Endothelial cell of umbilical vein (primary cell): ENCODE data around the gene BMP2. TPM values are rescaled to one million over a fixed set of nuclear protein-coding genes. Genes with fewer than 3 reads are reported as not detected.

Experiments
- BruUV-seq: library from RNA; stranded (reverse); fragments of 400-500 nt; replicated peaks from 2 replicates; lab custom pipeline; 2021; lab: Mats Ljungman, UMichigan
- CTCF ChIA-PET: fragments of 300-600, 350-600 bp; sonication (Branson Sonifier 250); formaldehyde crosslinking; loops from one replicate; lab custom pipeline; 2021; ENCODE audit warnings: antibody characterized with exemption, inconsistent platforms; lab: Charles Lee
- POLR2A ChIA-PET: fragments of 300-600, 350-600 bp; sonication (Branson Sonifier 250); formaldehyde crosslinking; loops from one replicate; lab custom pipeline; 2021; ENCODE audit warnings: antibody characterized with exemption, inconsistent platforms; lab: Charles Lee
- DNase-seq: peaks from one replicate; pipeline ENCODE4 v3.0.0-alpha.2; 2011; ENCODE audit warnings: low read depth, low spot score
- FAIRE-seq: peaks from 2 replicates; lab custom pipeline; 2011; peaks lifted over from hg19 to GRCh38; lab: Jason Lieb, UNC
- H2AFZ ChIP-seq: 2 replicates; pipeline ENCODE4 v1.6.0; 2012; ENCODE audit warnings: low read depth, low read length, control low read depth, inconsistent platforms
- H3K27ac ChIP-seq: 2 replicates; pipeline ENCODE4 v1.5.1; 2011; ENCODE audit warnings: low read depth, mild to moderate bottlenecking, control low read depth, low read length, moderate library complexity; ENCODE audit not compliant: insufficient read depth
- H3K27me3 ChIP-seq, 2 experiments: 2 replicates each; pipeline versions ENCODE4 v1.6.0 to v1.6.1; 2011; ENCODE audit warnings: low read length in 2 of 2, mixed read lengths in 1 of 2; ENCODE audit not compliant: control insufficient read depth in 2 of 2, insufficient read depth in 2 of 2
- H3K36me3 ChIP-seq, 2 experiments: 2 replicates in 1 of 2; 3 replicates in 1 of 2; pipeline ENCODE4 v1.5.1; 2011; ENCODE audit warnings: low read length in 2 of 2, mild to moderate bottlenecking in 1 of 2, moderate library complexity in 1 of 2; ENCODE audit not compliant: control insufficient read depth in 2 of 2, insufficient read depth in 2 of 2; ENCODE audit errors: extremely low read depth in 1 of 2
- H3K4me1 ChIP-seq: 3 replicates; pipeline ENCODE4 v1.5.1; 2011; ENCODE audit warnings: mild to moderate bottlenecking, low read length; ENCODE audit not compliant: control insufficient read depth, insufficient read depth; ENCODE audit errors: extremely low read depth
- H3K4me2 ChIP-seq: 2 replicates; pipeline ENCODE4 v1.6.1; 2011; ENCODE audit warnings: low read length, control low read depth, mixed read lengths; ENCODE audit not compliant: insufficient read depth
- H3K4me3 ChIP-seq, 3 experiments: fragments of 200-600 bp in 1 of 3; sonication (generic), shearing (Covaris generic) in 1 of 3; replicated peaks in 1 of 3; 2 replicates each; pipeline ENCODE4 v1.5.1; 2011 to 2016; ENCODE audit warnings: control low read depth in 3 of 3, low read length in 3 of 3, mild to moderate bottlenecking in 2 of 3, inconsistent platforms in 1 of 3, low read depth in 1 of 3, moderate library complexity in 1 of 3; ENCODE audit not compliant: insufficient read depth in 1 of 3
- H3K79me2 ChIP-seq: 2 replicates; pipeline ENCODE4 v1.6.0; 2012; ENCODE audit warnings: low read length, inconsistent platforms; ENCODE audit not compliant: control insufficient read depth, insufficient read depth
- H3K9ac ChIP-seq: replicated peaks from 2 replicates; pipeline ENCODE3; 2011; ENCODE audit warnings: low read length, control low read depth; ENCODE audit not compliant: insufficient read depth; ENCODE audit errors: extremely low read depth
- H3K9me1 ChIP-seq: replicated peaks from 3 replicates; pipeline ENCODE4 v1.6.0; 2011; ENCODE audit warnings: mild to moderate bottlenecking, low read length; ENCODE audit not compliant: control insufficient read depth, insufficient read depth; ENCODE audit errors: extremely low read depth
- H3K9me3 ChIP-seq: replicated peaks from 2 replicates; pipeline ENCODE4 v1.5.1; 2012; ENCODE audit warnings: low read length, inconsistent platforms; ENCODE audit not compliant: control insufficient read depth, insufficient read depth
- H4K20me1 ChIP-seq: replicated peaks from 2 replicates; pipeline ENCODE3; 2011; ENCODE audit warnings: mild to moderate bottlenecking, low read length; ENCODE audit not compliant: control insufficient read depth, insufficient read depth; ENCODE audit errors: extremely low read depth
- CTCF ChIP-seq, 2 donors: IDR thresholded peaks; 1 replicate in 1 of 2; 2 replicates in 1 of 2; pipeline ENCODE4 v1.5.1; 2011; ENCODE audit warnings: low read length in 2 of 2, mild to moderate bottlenecking in 2 of 2, moderate library complexity in 2 of 2, control low read depth in 1 of 2, inconsistent platforms in 1 of 2, low read depth in 1 of 2; ENCODE audit not compliant: insufficient read depth in 1 of 2; ENCODE audit errors: extremely low read depth in 1 of 2
- EZH2 ChIP-seq: IDR thresholded peaks from 2 replicates; pipeline ENCODE4 v1.6.1; 2012; ENCODE audit warnings: borderline replicate concordance, low read depth, mild to moderate bottlenecking, moderate library complexity, low read length, inconsistent platforms; ENCODE audit not compliant: severe bottlenecking
- FOS ChIP-seq: IDR thresholded peaks from 2 replicates; pipeline ENCODE4 v1.6.1; 2011; ENCODE audit warnings: mild to moderate bottlenecking, low read length, moderate library complexity, borderline replicate concordance; ENCODE audit not compliant: insufficient read depth
- GATA2 ChIP-seq: IDR thresholded peaks from 2 replicates; pipeline ENCODE4 v1.7.0; 2011; ENCODE audit warnings: low read depth, mild to moderate bottlenecking, moderate library complexity, mixed read lengths, low read length; ENCODE audit not compliant: insufficient read length, insufficient read depth
- JUN ChIP-seq: IDR thresholded peaks from 2 replicates; pipeline ENCODE4 v1.6.1; 2011; ENCODE audit warnings: borderline replicate concordance, low read depth; ENCODE audit not compliant: insufficient read length, insufficient read depth
- MAX ChIP-seq: IDR thresholded peaks from 2 replicates; pipeline ENCODE4 v1.6.1; 2011; ENCODE audit not compliant: insufficient read depth, insufficient read length
- MYC ChIP-seq: IDR thresholded peaks from one replicate; pipeline ENCODE4 v1.6.1; 2011; ENCODE audit warnings: mild to moderate bottlenecking, low read depth, low read length
- POLR2A ChIP-seq: IDR thresholded peaks from 2 replicates; pipeline ENCODE4 v1.6.1; 2012; ENCODE audit warnings: low read depth, mild to moderate bottlenecking, control low read depth, low read length
- POLR2AphosphoS5 ChIP-seq: IDR thresholded peaks from 2 replicates; pipeline ENCODE4 v1.6.1; 2012; ENCODE audit warnings: low read depth, mild to moderate bottlenecking, control low read depth, low read length, moderate library complexity; ENCODE audit not compliant: insufficient read depth
- dilution Hi-C: fragments of 300-500 bp; cut with MboI; formaldehyde crosslinking; loops from one replicate; pipeline ENCODE4 v1.15.0; 2019; ENCODE audit warnings: low sequenced_read_pairs; ENCODE audit not compliant: extremely low pct_ligation_motif_present
- intact Hi-C: fragments of 100-400 bp; cut with micrococcal nuclease; formaldehyde crosslinking; loops from one replicate; pipeline ENCODE4 v1.10.0; 2022
- polyA plus RNA-seq, 4 experiments: library from polyadenylated mRNA; depleted of rRNA in 3 of 4; stranded (reverse) in 3 of 4; unstranded in 1 of 4; fragments of >200 nt; gene quantifications; 2 replicates each; pipeline versions ENCODE4 v1.2.1 to v1.2.3, GENCODE V29; 2011 to 2012; ENCODE audit warnings: missing spikeins in 1 of 4
- total RNA-seq: library from RNA; stranded (reverse); gene quantifications from 2 replicates; pipeline ENCODE4 v1.2.3, GENCODE V29; 2021

The BMP2 gene
- total and polyA plus RNA-seq, 2 donors (not counting 3 experiments of a cell fraction or from before 2014, with no cell fraction given) = 7.1 to 15.7 TPM

GRCh38 chr20:6770786-6771100 lies 3.3 kb downstream of the BMP2 start:
- DNase-seq (no peak), FAIRE-seq (no peak)
- no peaks in the 10 kb centered on the region for H4K20me1 ChIP-seq
- TF ChIP-seq EZH2 = no peak
- TF ChIP-seq CTCF (IDR thresholded peaks at IDR 0.05; ENCODE audit: extremely low read depth in 1 of 2, insufficient read depth in 1 of 2, low read depth in 1 of 2, low read length in 2 of 2) = no peak
- TF ChIP-seq JUN = no peak
- no peak for TF ChIP-seq GATA2
- TF ChIP-seq POLR2A = no peak
- TF ChIP-seq POLR2AphosphoS5 = no peak
- TF ChIP-seq MYC = no peak
- no peak for TF ChIP-seq MAX
- no peak for TF ChIP-seq FOS
- H3K27ac ChIP-seq = no peak overlapping the region
- H3K79me2 ChIP-seq = peaks cover 14% of the 10 kb centered on the region
- ChIA-PET POLR2A (no interaction called here), CTCF (interaction anchor here (2.3 to 3.3 kb wide), 3 partner anchors 98 to 1156 kb away, joined by 6 to 19 read pairs (median 9); no protein-coding TSS in a partner anchor)
- H3K4me1 ChIP-seq = peaks cover 21% of the 10 kb centered on the region
- dilution Hi-C loops = no loop called here
- intact Hi-C loops = loop anchor here (2.0 kb wide), 1 partner anchor 516 kb away; no protein-coding TSS in a partner anchor
- H3K9me1 ChIP-seq = no peaks in the 10 kb centered on the region
- no peaks in the 10 kb centered on the region for H3K9me3 ChIP-seq
- peak overlapping the region; percentile 81 for H2AFZ ChIP-seq
- H3K4me3 ChIP-seq = peak overlapping the region in 2 of 3 experiments; percentile 72 to 99
- H3K4me2 ChIP-seq = peak overlapping the region; percentile 80
- H3K9ac ChIP-seq = peak overlapping the region; percentile 83
- BruUV-seq = no TSS peak
- no peaks in the 10 kb centered on the region for H3K27me3 ChIP-seq
- H3K36me3 ChIP-seq = peaks cover 0 to 2% of the 10 kb centered on the region in 2 experiments
